Measurements from ENCODE around the gene IFI27.

The IFI27 gene

GRCh38 chr14:94093418-94093817 lies 17.1 kb upstream of the IFI27 start:
- Histone ChIP-seq H3K9ac (ENCODE audit: insufficient read length, low read depth) (no peak overlapping the region), H3K9me3 (ENCODE audit: insufficient read depth, low read length) (no peaks in the 10 kb centered on the region), H3K36me3 (ENCODE audit: insufficient read depth, insufficient read length, low read length) (peaks cover 22% of the 10 kb centered on the region), H3K27me3 (ENCODE audit: insufficient read depth, insufficient read length) (no peaks in the 10 kb centered on the region), H3K4me3 (ENCODE audit: insufficient read length, low read depth) (no peak overlapping the region), H3K4me1 (ENCODE audit: insufficient read depth, insufficient read length) (no peaks in the 10 kb centered on the region)
- no peak for DNase-seq (ENCODE audit: low read depth, low spot score)
- TF ChIP-seq YY1 (IDR thresholded peaks at IDR 0.05; ENCODE audit: insufficient read depth, insufficient read length) = no peak
- TF ChIP-seq SUZ12 (IDR thresholded peaks at IDR 0.05; ENCODE audit: extremely low read depth, insufficient read depth, insufficient read length) = no peak
- no peak for TF ChIP-seq ZNF274 (IDR thresholded peaks at IDR 0.05; ENCODE audit: low read depth, low read length)

GRCh38 chr14:94097091-94097490 lies 13.4 kb upstream of the IFI27 start:
- no peaks in the 10 kb centered on the region for H3K9me3 ChIP-seq (ENCODE audit: insufficient read depth, low read length)
- TF ChIP-seq ZNF274 (IDR thresholded peaks at IDR 0.05; ENCODE audit: low read depth, low read length) = no peak
- TF ChIP-seq SUZ12 (IDR thresholded peaks at IDR 0.05; ENCODE audit: extremely low read depth, insufficient read depth, insufficient read length) = no peak
- TF ChIP-seq YY1 (IDR thresholded peaks at IDR 0.05; ENCODE audit: insufficient read depth, insufficient read length) = no peak
- H3K4me3 ChIP-seq (ENCODE audit: insufficient read length, low read depth) = no peak overlapping the region
- no peaks in the 10 kb centered on the region for H3K27me3 ChIP-seq (ENCODE audit: insufficient read depth, insufficient read length)
- peaks cover 34% of the 10 kb centered on the region for H3K36me3 ChIP-seq (ENCODE audit: insufficient read depth, insufficient read length, low read length)
- no peak overlapping the region for H3K9ac ChIP-seq (ENCODE audit: insufficient read length, low read depth)
- no peaks in the 10 kb centered on the region for H3K4me1 ChIP-seq (ENCODE audit: insufficient read depth, insufficient read length)
- DNase-seq (ENCODE audit: low read depth, low spot score) = no peak

- H3K9me3 ChIP-seq (ENCODE audit: insufficient read depth, low read length) = no peaks in the 10 kb centered on the region
- H3K27me3 ChIP-seq (ENCODE audit: insufficient read depth, insufficient read length) = no peaks in the 10 kb centered on the region
- DNase-seq (ENCODE audit: low read depth, low spot score) = no peak
- H3K36me3 ChIP-seq (ENCODE audit: insufficient read depth, insufficient read length, low read length) = peaks cover 41% of the 10 kb centered on the region
- no peak overlapping the region for H3K4me3 ChIP-seq (ENCODE audit: insufficient read length, low read depth)
- H3K9ac ChIP-seq (ENCODE audit: insufficient read length, low read depth) = no peak overlapping the region
- no peaks in the 10 kb centered on the region for H3K4me1 ChIP-seq (ENCODE audit: insufficient read depth, insufficient read length)
- TF ChIP-seq ZNF274 (IDR thresholded peaks at IDR 0.05; ENCODE audit: low read depth, low read length) (no peak), SUZ12 (IDR thresholded peaks at IDR 0.05; ENCODE audit: extremely low read depth, insufficient read depth, insufficient read length) (no peak), YY1 (IDR thresholded peaks at IDR 0.05; ENCODE audit: insufficient read depth, insufficient read length) (no peak)
These were observed 12.1 kb upstream of the IFI27 start for GRCh38 chr14:94098326-94098992.

- no peak for TF ChIP-seq SUZ12 (IDR thresholded peaks at IDR 0.05; ENCODE audit: extremely low read depth, insufficient read depth, insufficient read length)
- no peak for TF ChIP-seq YY1 (IDR thresholded peaks at IDR 0.05; ENCODE audit: insufficient read depth, insufficient read length)
- no peak for TF ChIP-seq ZNF274 (IDR thresholded peaks at IDR 0.05; ENCODE audit: low read depth, low read length)
- Histone ChIP-seq H3K4me3 (ENCODE audit: insufficient read length, low read depth) (no peak overlapping the region), H3K36me3 (ENCODE audit: insufficient read depth, insufficient read length, low read length) (peaks cover 46% of the 10 kb centered on the region), H3K9me3 (ENCODE audit: insufficient read depth, low read length) (no peaks in the 10 kb centered on the region), H3K27me3 (ENCODE audit: insufficient read depth, insufficient read length) (no peaks in the 10 kb centered on the region), H3K4me1 (ENCODE audit: insufficient read depth, insufficient read length) (no peaks in the 10 kb centered on the region), H3K9ac (ENCODE audit: insufficient read length, low read depth) (no peak overlapping the region)
- DNase-seq (ENCODE audit: low read depth, low spot score) = no peak
These were observed 11.5 kb upstream of the IFI27 start for GRCh38 chr14:94099006-94099405.

GRCh38 chr14:94100847-94101246 lies 9.7 kb upstream of the IFI27 start:
- H3K36me3 ChIP-seq (ENCODE audit: insufficient read depth, insufficient read length, low read length) = peaks cover 46% of the 10 kb centered on the region
- DNase-seq (ENCODE audit: low read depth, low spot score) = no peak
- H3K9me3 ChIP-seq (ENCODE audit: insufficient read depth, low read length) = no peaks in the 10 kb centered on the region
- no peak overlapping the region for H3K4me3 ChIP-seq (ENCODE audit: insufficient read length, low read depth)
- H3K4me1 ChIP-seq (ENCODE audit: insufficient read depth, insufficient read length) = no peaks in the 10 kb centered on the region
- H3K9ac ChIP-seq (ENCODE audit: insufficient read length, low read depth) = no peak overlapping the region
- TF ChIP-seq YY1 (IDR thresholded peaks at IDR 0.05; ENCODE audit: insufficient read depth, insufficient read length) = no peak
- TF ChIP-seq ZNF274 (IDR thresholded peaks at IDR 0.05; ENCODE audit: low read depth, low read length) = no peak
- no peak for TF ChIP-seq SUZ12 (IDR thresholded peaks at IDR 0.05; ENCODE audit: extremely low read depth, insufficient read depth, insufficient read length)
- no peaks in the 10 kb centered on the region for H3K27me3 ChIP-seq (ENCODE audit: insufficient read depth, insufficient read length)

GRCh38 chr14:94101748-94102147 lies 8.8 kb upstream of the IFI27 start:
- no peaks in the 10 kb centered on the region for H3K9me3 ChIP-seq (ENCODE audit: insufficient read depth, low read length)
- no peak overlapping the region for H3K9ac ChIP-seq (ENCODE audit: insufficient read length, low read depth)
- no peak overlapping the region for H3K4me3 ChIP-seq (ENCODE audit: insufficient read length, low read depth)
- H3K27me3 ChIP-seq (ENCODE audit: insufficient read depth, insufficient read length) = no peaks in the 10 kb centered on the region
- peaks cover 44% of the 10 kb centered on the region for H3K36me3 ChIP-seq (ENCODE audit: insufficient read depth, insufficient read length, low read length)
- TF ChIP-seq ZNF274 (IDR thresholded peaks at IDR 0.05; ENCODE audit: low read depth, low read length) (no peak), YY1 (IDR thresholded peaks at IDR 0.05; ENCODE audit: insufficient read depth, insufficient read length) (no peak), SUZ12 (IDR thresholded peaks at IDR 0.05; ENCODE audit: extremely low read depth, insufficient read depth, insufficient read length) (no peak)
- no peaks in the 10 kb centered on the region for H3K4me1 ChIP-seq (ENCODE audit: insufficient read depth, insufficient read length)
- no peak for DNase-seq (ENCODE audit: low read depth, low spot score)

- Histone ChIP-seq H3K27me3 (ENCODE audit: insufficient read depth, insufficient read length) (no peaks in the 10 kb centered on the region), H3K9ac (ENCODE audit: insufficient read length, low read depth) (no peak overlapping the region), H3K36me3 (ENCODE audit: insufficient read depth, insufficient read length, low read length) (peaks cover 35% of the 10 kb centered on the region), H3K9me3 (ENCODE audit: insufficient read depth, low read length) (no peaks in the 10 kb centered on the region), H3K4me3 (ENCODE audit: insufficient read length, low read depth) (no peak overlapping the region), H3K4me1 (ENCODE audit: insufficient read depth, insufficient read length) (no peaks in the 10 kb centered on the region)
- DNase-seq (ENCODE audit: low read depth, low spot score) = no peak
- no peak for TF ChIP-seq ZNF274 (IDR thresholded peaks at IDR 0.05; ENCODE audit: low read depth, low read length)
- no peak for TF ChIP-seq SUZ12 (IDR thresholded peaks at IDR 0.05; ENCODE audit: extremely low read depth, insufficient read depth, insufficient read length)
- no peak for TF ChIP-seq YY1 (IDR thresholded peaks at IDR 0.05; ENCODE audit: insufficient read depth, insufficient read length)
These were observed 7.6 kb upstream of the IFI27 start for GRCh38 chr14:94102768-94103482.
